IMR-90 (cell line): ENCODE measurements around the gene PATL2. TPM values are rescaled to one million over a fixed set of nuclear protein-coding genes. Genes with fewer than 3 reads are reported as not detected.
"Not testable (repeated sequence)": the region's sequence is repeated elsewhere in the genome, so short reads cannot be mapped to it uniquely, and the experiment has no call there.

Experiments
- ATAC-seq: fragments of 200-7000 bp; cut with Tn5 transposase; 2 replicates; pipeline ENCODE4 v1.9.1; 2020; ENCODE audit warnings: low read depth, mild to moderate bottlenecking, moderate library complexity
- BruUV-seq: library from RNA; stranded (reverse); fragments of 400-500 nt; replicated peaks from 2 replicates; lab custom pipeline; 2021; lab: Mats Ljungman, UMichigan
- CTCF ChIA-PET: fragments of 300-600 bp; formaldehyde crosslinking; extraction: SDS; loops from one replicate; lab custom pipeline; 2021; ENCODE audit warnings: antibody characterized with exemption; lab: Yijun Ruan, JAX
- POLR2A ChIA-PET: fragments of 300-600 bp; sonication (Branson Sonifier 250); formaldehyde crosslinking; loops from one replicate; lab custom pipeline; 2022; ENCODE audit warnings: antibody characterized with exemption; ENCODE audit not compliant: unreplicated experiment; lab: Charles Lee
- DNase-seq: peaks from one replicate; pipeline ENCODE4 v3.0.0; 2013
- H2AFZ ChIP-seq: replicated peaks from 2 replicates; pipeline ENCODE3; 2013; ENCODE audit warnings: low read length, mild to moderate bottlenecking; ENCODE audit not compliant: poor library complexity
- H2AK5ac ChIP-seq: 2 replicates; pipeline ENCODE4 v1.6.1; 2013; ENCODE audit warnings: low read depth, low read length, inconsistent platforms
- H2AK9ac ChIP-seq: replicated peaks from 2 replicates; pipeline ENCODE3; 2013; ENCODE audit warnings: mild to moderate bottlenecking, low read depth, low read length, moderate library complexity; ENCODE audit not compliant: poor library complexity
- H2BK120ac ChIP-seq: 2 replicates; pipeline ENCODE4 v1.6.1; 2013; ENCODE audit warnings: low read depth, low read length, inconsistent platforms
- H2BK15ac ChIP-seq: 3 replicates; pipeline ENCODE4 v1.6.1; 2013; ENCODE audit warnings: low read depth, low read length, inconsistent platforms
- H2BK20ac ChIP-seq: 2 replicates; pipeline ENCODE4 v1.6.1; 2013; ENCODE audit warnings: low read depth, mild to moderate bottlenecking, inconsistent platforms, low read length, moderate library complexity
- H2BK5ac ChIP-seq: 2 replicates; pipeline ENCODE4 v1.6.1; 2013; ENCODE audit warnings: mild to moderate bottlenecking, low read depth, low read length, inconsistent platforms; ENCODE audit not compliant: poor library complexity, severe bottlenecking
- H3K14ac ChIP-seq: replicated peaks from 2 replicates; pipeline ENCODE4 v1.6.1; 2013; ENCODE audit warnings: low read depth, low read length, inconsistent platforms
- H3K18ac ChIP-seq: 2 replicates; pipeline ENCODE4 v1.6.1; 2013; ENCODE audit warnings: low read depth, low read length, control low read depth
- H3K23ac ChIP-seq: 2 replicates; pipeline ENCODE4 v1.6.1; 2013; ENCODE audit warnings: low read depth, low read length, inconsistent platforms
- H3K27ac ChIP-seq: 2 replicates; pipeline ENCODE4 v1.5.1; 2013; ENCODE audit warnings: mild to moderate bottlenecking, control low read depth, low read length; ENCODE audit not compliant: insufficient read depth
- H3K27me3 ChIP-seq: 2 replicates; pipeline ENCODE4 v1.6.1; 2013; ENCODE audit warnings: low read length; ENCODE audit not compliant: control insufficient read depth, insufficient read depth
- H3K36me3 ChIP-seq: 2 replicates; pipeline ENCODE4 v1.6.1; 2013; ENCODE audit warnings: low read length, mixed read lengths; ENCODE audit not compliant: control insufficient read depth, insufficient read depth
- H3K4ac ChIP-seq: 2 replicates; pipeline ENCODE4 v1.6.1; 2013; ENCODE audit warnings: low read depth, low read length, inconsistent platforms
- H3K4me1 ChIP-seq: 2 replicates; pipeline ENCODE4 v1.6.1; 2013; ENCODE audit warnings: low read length, mixed read lengths; ENCODE audit not compliant: control insufficient read depth, insufficient read depth
- H3K4me2 ChIP-seq: 2 replicates; pipeline ENCODE4 v1.6.1; 2013; ENCODE audit warnings: low read depth, mild to moderate bottlenecking, control low read depth, low read length, moderate library complexity
- H3K4me3 ChIP-seq: 2 replicates; pipeline ENCODE4 v1.5.1; 2013; ENCODE audit warnings: low read depth, mild to moderate bottlenecking, control low read depth, low read length, moderate library complexity; ENCODE audit not compliant: insufficient read depth
- H3K56ac ChIP-seq: 2 replicates; pipeline ENCODE4 v1.6.1; 2013; ENCODE audit warnings: low read length, inconsistent platforms; ENCODE audit not compliant: insufficient read depth; ENCODE audit errors: extremely low read depth
- H3K79me1 ChIP-seq, 2 experiments: 2 replicates each; pipeline ENCODE4 v1.6.1; 2013; ENCODE audit warnings: low read length in 2 of 2, inconsistent platforms in 1 of 2, low read depth in 1 of 2
- H3K9ac ChIP-seq: 2 replicates; pipeline ENCODE4 v1.6.1; 2013; ENCODE audit warnings: low read depth, low read length, control low read depth
- H3K9me1 ChIP-seq: 2 replicates; pipeline ENCODE4 v1.6.1; 2013; ENCODE audit warnings: low read length, inconsistent platforms; ENCODE audit not compliant: insufficient read depth
- H3K9me3 ChIP-seq: 2 replicates; pipeline ENCODE4 v1.6.1; 2013; ENCODE audit warnings: low read length; ENCODE audit not compliant: control insufficient read depth, insufficient read depth
- H4K20me1 ChIP-seq: 2 replicates; pipeline ENCODE4 v1.6.1; 2013; ENCODE audit warnings: low read length, inconsistent platforms; ENCODE audit not compliant: insufficient read depth
- H4K5ac ChIP-seq: 2 replicates; pipeline ENCODE4 v1.6.1; 2013; ENCODE audit warnings: mild to moderate bottlenecking, low read depth, low read length, control low read depth
- H4K8ac ChIP-seq, 2 experiments: 2 replicates each; pipeline ENCODE4 v1.6.1; 2013; ENCODE audit warnings: low read depth in 2 of 2, low read length in 2 of 2, control low read depth in 1 of 2, inconsistent platforms in 1 of 2
- H4K91ac ChIP-seq: 2 replicates; pipeline ENCODE4 v1.6.1; 2013; ENCODE audit warnings: low read depth, low read length, inconsistent platforms; ENCODE audit not compliant: insufficient read depth
- BHLHE40 ChIP-seq: fragments of 150-350 bp; IDR thresholded peaks from 2 replicates; pipeline ENCODE4 v1.6.1; 2016; ENCODE audit warnings: mild to moderate bottlenecking, low read depth, low read length
- MAZ ChIP-seq: IDR thresholded peaks from 2 replicates; pipeline ENCODE4 v1.6.1; 2012; ENCODE audit warnings: low read depth, mild to moderate bottlenecking, low read length, improper control_type of control experiment, moderate library complexity, borderline replicate concordance
- RCOR1 ChIP-seq: IDR thresholded peaks from 2 replicates; pipeline ENCODE4 v1.6.1; 2012; ENCODE audit warnings: mild to moderate bottlenecking, low read length, improper control_type of control experiment; ENCODE audit not compliant: insufficient replicate concordance
- RFX5 ChIP-seq: IDR thresholded peaks from 2 replicates; pipeline ENCODE4 v1.8.0; 2012; ENCODE audit warnings: low read depth, mild to moderate bottlenecking, low read length, moderate library complexity
- WGBS, 2 experiments: methylation state at CpG; one replicate each; pipeline versions ENCODE4 v1.1.5 to v1.1.7; 2013; ENCODE audit warnings: missing lambda C conversion rate in 2 of 2; ENCODE audit not compliant: insufficient read length in 1 of 2; ENCODE audit errors: extremely low coverage in 2 of 2; 5-methylcytosine and 5-hydroxymethylcytosine counted together
- dilution Hi-C: fragments of 300-500 bp; cut with HindIII; formaldehyde crosslinking; loops from one replicate; pipeline ENCODE4 v1.14.3; 2018; ENCODE audit warnings: low sequenced_read_pairs; ENCODE audit not compliant: unreplicated experiment
- in situ Hi-C: fragments of 300-500 bp; cut with MboI; formaldehyde crosslinking; loops from 3 replicates; pipeline ENCODE4 v1.14.3; 2019; ENCODE audit warnings: low sequenced_read_pairs, inconsistent platforms, mixed read lengths
- intact Hi-C: fragments of 100-400 bp; cut with micrococcal nuclease; formaldehyde crosslinking; loops from 2 replicates; pipeline ENCODE4 v1.10.0; 2022
- polyA plus RNA-seq, 3 experiments: library from polyadenylated mRNA; depleted of rRNA; stranded (reverse); fragments of >200 nt; gene quantifications; 2 replicates each; pipeline ENCODE4 v1.2.3, GENCODE V29; 2012; ENCODE audit warnings: low replicate concordance in 1 of 3
- total RNA-seq: library from RNA; depleted of rRNA; stranded (reverse); fragments of >200 nt; gene quantifications from 2 replicates; pipeline ENCODE4 v1.2.3, GENCODE V29; 2012

PATL2 gene
- total and polyA plus RNA-seq, 2 of the 4 experiments (the other 2 are of a cell fraction) = 0.10 TPM; not detected in 1

DNA sequence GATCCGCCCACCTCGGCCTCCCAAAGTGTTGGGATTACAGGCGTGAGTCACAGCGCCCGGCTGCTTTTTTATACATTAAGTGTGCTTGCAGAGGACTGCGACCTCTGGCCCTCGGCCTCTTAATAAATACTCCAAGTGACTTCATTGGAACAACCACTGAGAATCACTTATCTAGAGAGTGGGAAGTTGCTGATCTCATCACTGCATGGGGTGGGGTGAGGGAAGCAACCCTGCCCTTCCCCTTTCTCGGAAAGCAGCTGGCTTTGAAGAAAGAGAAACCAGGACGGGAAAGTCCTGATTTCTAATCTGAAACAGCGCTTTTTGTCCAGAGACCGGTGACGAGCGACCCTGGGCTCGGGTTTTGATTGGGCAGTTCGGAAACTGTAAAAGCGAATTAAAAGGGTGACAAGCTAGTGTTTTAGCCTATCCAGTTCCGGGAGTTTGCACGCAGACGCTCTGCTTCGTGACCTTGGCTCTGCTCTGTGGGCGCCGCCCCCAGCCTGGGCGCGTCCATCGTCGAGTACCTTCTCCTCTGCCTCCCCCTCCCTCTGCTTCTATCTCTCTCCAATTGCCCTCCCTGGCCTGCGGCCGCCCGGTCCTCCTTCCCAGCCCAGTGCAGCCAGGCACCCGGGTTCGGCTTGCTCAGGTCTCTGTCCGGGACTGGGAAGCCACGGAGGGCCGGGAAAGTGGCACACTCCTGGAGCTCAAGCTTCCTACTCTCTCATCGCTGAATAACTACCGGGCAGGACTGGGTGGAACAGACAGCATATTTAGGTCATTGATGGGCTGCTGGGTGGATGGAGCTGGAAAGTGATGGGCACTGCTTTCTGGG lies 17.7 kb upstream of the PATL2 start (continued):
- TF ChIP-seq RCOR1 (no peak), MAZ (peak; percentile 58; the same call in 1 of the 2 replicates), RFX5 (peak; percentile 100)

DNA sequence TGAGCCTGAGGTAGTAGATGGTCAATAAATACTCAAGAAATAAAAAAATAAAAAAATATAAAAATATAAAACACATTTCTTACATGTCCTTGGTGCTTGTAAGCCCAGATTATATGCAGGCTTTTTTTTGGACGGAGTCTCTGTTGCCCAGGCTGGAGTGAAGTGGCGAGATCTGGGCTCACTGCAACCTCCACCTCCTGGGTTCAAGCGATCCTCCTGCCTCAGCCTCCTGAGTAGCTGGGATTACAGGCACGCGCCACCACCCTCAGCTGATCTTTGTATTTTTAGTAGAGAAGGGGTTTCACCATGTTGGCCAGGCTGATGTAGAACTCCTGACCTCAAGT lies 17.1 kb upstream of the PATL2 start:
- H3K14ac ChIP-seq, H4K5ac ChIP-seq, BruUV-seq, H3K9ac ChIP-seq, H3K4me2 ChIP-seq, dilution Hi-C loops, H3K36me3 ChIP-seq, H3K27me3 ChIP-seq, H2AK9ac ChIP-seq, H3K9me1 ChIP-seq, H3K9me3 ChIP-seq, H4K20me1 ChIP-seq, H2AK5ac ChIP-seq, DNase-seq, H3K18ac ChIP-seq, H2BK15ac ChIP-seq, ATAC-seq, POLR2A ChIA-PET, H3K23ac ChIP-seq, H3K4me1 ChIP-seq, in situ Hi-C loops: not testable (repeated sequence)
- no CpG with 5 or more reads among the region's 5 CpGs for WGBS, 2 experiments
- Histone ChIP-seq H2BK120ac (peak overlapping the region; percentile 3), H4K8ac (peak overlapping the region; percentile 27 to 68; a peak in 2 of 4 replicates), H3K27ac (peak overlapping the region; percentile 76), H2AFZ (peak overlapping the region; percentile 93), H3K4ac (peak overlapping the region; percentile 12), H3K4me3 (peak overlapping the region; percentile 45; the same call in 1 of the 2 replicates), H2BK5ac (peak overlapping the region; percentile 47), H4K91ac (0 out of 2 replicates have a peak overlapping the region, but pooled peaks have one; percentile 22), H2BK20ac (peak overlapping the region; percentile 37; the same call in 1 of the 2 replicates), H3K56ac (peak overlapping the region; percentile 37; the same call in 1 of the 2 replicates), H3K79me1 (peaks cover 0 to 32% of the 10 kb centered on the region in 2 experiments; a peak in 2 of 4 replicates)
- CTCF ChIA-PET = interaction anchor here (1.2 to 1.5 kb wide), 2 partner anchors 10 to 14 kb away, joined by 6 to 7 read pairs; no protein-coding TSS in a partner anchor
- intact Hi-C loops = loop anchor here (1.0 kb wide), 2 partner anchors 17 to 65 kb away; partner anchors contain the start of genes B2M, PATL2 and SPG11
- peak; percentile 65; the same call in 1 of the 2 replicates for TF ChIP-seq BHLHE40
